NCI-H2107 treated with DMSO at 0.1 percent for 48 hours (cell line): ENCODE results near the gene DEDD.
"Not testable (repeated sequence)": the region's sequence is repeated elsewhere in the genome, so short reads cannot be mapped to it uniquely, and the experiment has no call there.

Experiments used
- DNase-seq: peaks from one replicate; lab custom pipeline; 2025; ENCODE audit not compliant: unreplicated experiment; lab: John Stamatoyannopoulos, UW

Gene DEDD

DNA sequence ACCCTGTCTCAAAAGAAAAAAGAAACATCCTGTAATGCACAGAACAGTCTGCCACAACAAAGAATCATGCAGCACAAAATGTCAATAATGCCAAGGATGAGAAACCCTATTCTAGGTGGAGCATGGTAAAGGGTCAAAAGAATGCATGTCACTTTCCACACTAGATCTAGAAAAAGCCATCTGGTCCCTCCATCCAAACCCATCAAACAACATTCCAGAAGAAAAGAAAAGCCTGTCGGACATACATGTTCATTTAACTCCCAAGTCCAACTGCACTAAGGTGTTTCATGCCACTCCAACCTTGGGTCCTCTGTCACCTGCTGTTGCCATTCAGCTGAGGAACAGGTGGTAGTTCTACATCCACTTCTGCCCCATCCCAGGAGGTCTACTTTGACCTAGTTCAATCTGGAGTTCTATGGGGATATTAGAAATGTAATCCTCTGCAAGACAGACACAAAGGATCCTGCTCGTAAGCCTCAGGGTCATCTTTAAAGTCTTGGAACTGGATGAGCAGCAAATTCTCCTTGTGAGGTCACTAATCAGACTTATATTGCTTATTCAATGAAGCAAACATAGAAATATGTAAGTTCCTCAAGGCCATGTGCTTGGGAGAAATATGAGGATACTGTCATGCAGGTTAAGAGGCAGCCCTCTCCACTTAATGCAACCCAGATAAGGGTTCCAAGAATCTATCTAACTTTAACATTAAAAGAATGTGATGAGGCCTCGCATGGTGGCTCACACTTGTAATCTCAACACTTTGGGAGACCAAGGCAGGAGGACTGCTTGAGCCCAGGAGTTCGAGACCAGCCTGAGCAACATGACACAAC lies 3.7 kb downstream of the DEDD start:
- no peak for DNase-seq

DNA sequence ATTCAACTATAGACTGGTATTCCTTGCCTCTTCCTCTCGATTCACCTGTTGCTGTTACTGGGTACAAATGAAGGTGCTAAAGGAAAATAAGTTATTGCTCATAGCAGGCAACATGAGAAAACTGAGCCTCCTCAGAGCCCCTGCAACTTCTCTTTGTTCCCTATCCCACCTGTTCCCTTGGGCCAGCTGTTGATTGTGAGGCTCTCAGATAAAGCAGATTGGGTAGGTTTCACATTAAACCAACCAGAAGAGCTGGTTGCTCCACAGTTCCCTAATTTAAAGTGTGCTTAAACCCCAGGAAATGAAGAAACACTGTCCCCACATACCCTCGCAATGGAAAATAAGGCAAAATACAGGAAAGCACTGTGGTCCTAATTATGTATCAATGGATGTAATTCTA lies 4.8 kb downstream of the DEDD start:
- DNase-seq: no peak

DNA sequence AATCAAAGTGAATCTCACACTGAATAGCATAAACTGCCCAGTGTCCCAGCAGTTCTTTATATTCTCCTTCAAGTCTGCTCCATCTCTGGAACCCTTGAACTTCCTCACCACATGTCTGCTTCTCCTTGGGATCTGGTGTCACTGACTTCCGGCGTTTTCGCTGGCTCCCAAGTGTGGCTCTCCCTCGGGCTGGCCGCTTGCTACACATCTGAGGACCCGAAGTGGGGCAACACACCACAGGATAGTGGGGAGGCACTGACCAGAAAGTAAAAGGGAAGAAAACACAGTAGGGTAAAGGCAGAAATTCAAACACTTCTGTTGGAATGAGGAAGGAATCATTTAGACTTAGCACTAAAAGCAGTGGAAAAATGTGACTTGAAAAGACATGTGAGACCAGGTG lies 9.5 kb downstream of the DEDD start:
- DNase-seq: no peak

GRCh38 chr1:161121834-161122233 lies 10.6 kb downstream of the DEDD start:
- DNase-seq: no peak

- no peak for DNase-seq
These were observed 11.3 kb downstream of the DEDD start for GRCh38 chr1:161121042-161121650.

- DNase-seq: no peak
These were observed 13.2 kb downstream of the DEDD start for GRCh38 chr1:161119092-161119903.

- peak; percentile 82 for DNase-seq
These were observed 14.5 kb downstream of the DEDD start, which contains the start of the genes NIT1 and PFDN2 for GRCh38 chr1:161117759-161118581. NIT1 (plus strand) TSS chr1:161118105; CDS start chr1:161118177, 72 bp downstream. PFDN2 (minus strand) TSS chr1:161118037; CDS start chr1:161118026, 11 bp downstream.

DNA sequence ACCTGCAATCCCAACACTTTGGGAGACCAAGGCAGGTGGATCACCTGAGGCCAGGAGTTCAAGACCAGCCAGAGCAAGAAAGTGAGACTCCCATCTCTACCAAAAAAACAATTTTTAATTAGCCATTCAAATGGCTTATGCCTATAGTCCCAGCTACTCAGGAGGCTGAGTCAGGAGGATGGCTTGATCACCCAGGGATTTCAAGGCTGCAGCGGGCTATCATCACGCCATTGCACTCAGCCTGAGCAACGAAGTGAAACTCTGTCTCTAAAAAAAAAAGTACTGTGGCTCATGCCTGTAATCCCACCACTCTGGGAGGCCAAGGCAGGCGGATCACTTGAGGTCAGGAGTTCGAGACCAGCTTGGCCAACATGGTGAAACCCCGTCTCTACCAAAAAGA lies 16.5 kb downstream of the DEDD start:
- not testable (repeated sequence) for DNase-seq

DNA sequence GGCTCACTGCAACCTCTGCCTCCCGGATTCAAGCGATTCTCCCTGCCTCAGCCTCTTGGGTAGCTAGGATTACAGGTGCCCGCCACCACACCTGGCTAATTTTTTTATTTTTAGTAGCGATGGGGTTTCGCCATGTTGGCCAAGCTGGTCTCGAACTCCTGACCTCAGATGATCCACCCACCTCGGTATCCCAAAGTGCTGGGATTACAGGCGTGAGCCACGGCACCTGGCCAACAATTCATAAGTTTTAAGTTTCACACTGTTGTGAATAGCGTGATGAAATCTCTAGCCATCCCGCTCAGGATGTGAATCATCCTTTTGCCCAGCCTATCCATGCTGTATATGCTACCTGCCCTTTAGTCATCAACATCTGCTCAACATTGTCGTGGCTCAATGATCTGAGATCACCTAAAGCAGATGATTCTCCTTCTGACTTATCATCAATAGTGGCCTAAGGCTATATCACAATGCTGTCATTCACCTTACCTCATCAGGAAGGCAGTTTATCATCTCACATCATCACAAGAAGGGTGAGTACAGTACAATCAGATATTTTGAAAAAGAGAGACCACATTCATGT lies 17.2 kb downstream of the DEDD start:
- no peak for DNase-seq

GRCh38 chr1:161114556-161114955 lies 17.9 kb downstream of the DEDD start:
- no peak for DNase-seq

DNA sequence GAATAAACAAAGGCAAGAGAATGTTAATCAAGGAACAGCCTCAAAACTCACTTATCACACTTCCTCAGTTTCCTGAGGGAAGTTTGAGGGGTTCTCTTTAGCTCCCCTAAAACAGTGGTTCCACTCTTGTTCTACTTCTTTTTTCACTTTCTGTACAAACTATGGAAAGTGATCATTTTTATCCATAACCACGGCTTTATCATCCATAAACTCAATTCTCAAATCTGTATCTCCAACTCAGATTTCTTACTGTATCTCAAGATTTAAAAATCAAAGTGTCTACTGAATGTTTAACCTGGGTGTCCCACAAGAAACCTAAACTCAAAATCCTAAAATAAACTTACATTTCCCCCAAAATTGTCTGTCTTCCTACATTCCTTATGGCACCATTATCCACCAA lies 18.6 kb downstream of the DEDD start:
- DNase-seq: no peak

DNA sequence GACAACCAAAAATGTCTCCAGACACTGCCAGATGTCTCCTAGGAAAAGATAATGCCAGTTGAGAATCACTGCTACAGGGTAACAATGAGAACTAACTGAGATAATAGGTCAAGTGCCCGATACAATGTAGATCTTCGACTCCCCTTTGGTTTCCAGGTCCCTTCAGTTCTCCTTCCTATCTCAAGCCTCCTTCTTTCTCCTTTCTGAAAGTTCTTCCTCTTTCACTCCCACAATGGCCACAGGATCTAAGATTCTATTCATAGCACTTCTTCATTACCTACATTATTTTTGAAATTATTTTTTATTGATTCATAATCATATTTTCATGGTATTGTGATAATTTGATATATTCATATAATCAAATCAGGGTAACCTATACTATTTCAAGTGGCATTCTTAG lies 20.9 kb downstream of the DEDD start:
- no peak for DNase-seq

DNA sequence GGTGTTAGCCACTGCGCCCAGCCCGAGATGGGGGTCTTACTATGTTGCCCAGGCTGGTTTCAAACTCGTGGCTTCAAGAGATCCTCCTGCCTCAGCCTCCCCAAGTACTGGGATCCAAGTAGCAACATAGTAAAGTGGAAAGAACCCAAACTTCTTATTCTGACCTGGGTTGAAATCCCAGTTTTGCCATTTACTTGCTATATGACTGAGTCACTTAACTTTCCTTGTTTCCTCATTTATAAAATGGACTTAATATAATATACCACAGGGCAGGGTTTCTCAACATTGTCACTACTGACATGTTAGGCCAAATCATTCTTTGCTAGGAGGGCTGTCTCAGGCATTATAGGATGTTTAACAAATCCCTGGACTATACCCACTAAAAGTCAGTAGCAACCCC lies 21.4 kb downstream of the DEDD start:
- no peak for DNase-seq

GRCh38 chr1:161106431-161106830 lies 26.0 kb downstream of the DEDD start:
- DNase-seq: no peak

- no peak for DNase-seq
These were observed 31.9 kb downstream of the DEDD start for GRCh38 chr1:161100556-161100955.

DNA sequence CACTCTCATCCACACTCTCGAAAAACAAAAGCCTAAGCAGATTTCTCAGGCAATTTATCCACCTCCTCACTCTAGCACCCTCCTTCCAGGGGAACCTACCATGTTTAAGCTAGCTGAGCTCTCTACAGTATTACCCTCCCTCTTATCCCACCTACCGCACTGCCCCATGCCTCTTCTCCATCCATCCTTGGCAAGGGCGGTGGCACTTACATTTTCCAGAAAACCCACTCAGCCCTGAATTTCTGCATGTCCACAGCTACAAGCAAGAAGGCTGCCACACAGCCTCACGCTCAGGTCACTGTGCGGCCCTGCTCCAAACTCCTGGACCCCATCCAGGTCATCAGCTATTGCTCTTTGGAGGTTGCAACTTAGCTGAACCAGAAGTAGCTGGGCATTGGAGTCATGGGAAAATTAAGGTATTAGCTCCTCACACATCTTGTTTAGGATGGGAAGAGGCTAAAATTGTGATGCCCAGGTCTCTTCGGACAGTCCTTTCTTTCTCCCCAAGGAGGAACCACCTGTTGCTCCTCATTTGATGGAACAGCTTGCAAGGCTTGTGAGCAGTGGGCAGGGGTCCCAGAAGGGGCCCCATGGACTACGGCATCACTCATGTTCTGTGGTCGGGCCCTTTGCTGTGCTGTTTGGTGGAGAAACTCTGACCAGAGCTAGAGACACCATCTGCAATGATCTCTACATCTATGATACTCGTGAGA lies 33.2 kb downstream of the DEDD start:
- DNase-seq: no peak

DNA sequence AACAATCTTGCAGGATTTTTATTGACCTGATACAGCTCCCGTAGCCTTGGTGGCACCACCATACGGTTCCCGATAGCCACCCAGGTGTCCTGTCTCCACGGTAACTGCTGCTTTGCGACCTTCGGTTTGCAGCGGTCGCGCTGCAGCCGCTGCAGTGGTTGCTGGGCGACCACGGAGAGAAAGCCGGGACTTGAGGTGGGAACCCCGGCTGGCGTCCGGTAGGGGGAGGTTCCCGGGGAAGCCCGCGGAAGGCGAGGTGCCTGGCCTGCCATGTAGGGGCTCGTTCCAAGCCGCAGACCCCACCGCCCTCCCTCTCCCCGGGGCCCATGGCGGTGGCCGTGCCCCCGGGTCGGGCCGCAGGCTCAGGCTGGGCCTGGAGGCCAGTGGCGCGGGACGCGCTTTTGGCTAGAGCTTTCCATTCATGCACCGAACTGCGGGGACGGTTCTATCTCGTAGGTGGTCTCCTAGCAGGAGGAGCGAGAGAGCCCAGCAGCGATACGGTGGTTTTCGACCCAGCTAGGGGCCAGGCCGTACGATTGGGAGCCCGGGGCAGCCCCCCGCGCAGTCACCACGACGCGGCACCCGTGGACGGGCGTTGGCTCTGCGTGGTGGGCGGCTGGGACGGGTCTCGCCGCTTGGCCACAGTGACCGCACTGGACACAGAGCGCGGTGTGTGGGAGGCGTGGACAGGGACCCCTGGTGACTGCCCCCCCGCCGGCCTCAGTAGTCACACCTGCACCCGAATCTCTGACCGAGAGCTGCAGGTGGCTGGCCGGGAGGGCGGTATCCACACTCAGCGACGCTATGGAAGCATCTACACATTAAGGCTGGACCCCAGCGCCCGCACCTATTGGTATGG lies 34.0 kb downstream of the DEDD start, which contains the start of gene KLHDC9:
KLHDC9 (plus strand) TSS at position 152 of the 859 bp plus-strand sequence; CDS start at position 327, 175 bp downstream.
- DNase-seq: peak; percentile 85

GRCh38 chr1:161096530-161096929 lies 35.9 kb downstream of the DEDD start:
- DNase-seq: no peak

DNA sequence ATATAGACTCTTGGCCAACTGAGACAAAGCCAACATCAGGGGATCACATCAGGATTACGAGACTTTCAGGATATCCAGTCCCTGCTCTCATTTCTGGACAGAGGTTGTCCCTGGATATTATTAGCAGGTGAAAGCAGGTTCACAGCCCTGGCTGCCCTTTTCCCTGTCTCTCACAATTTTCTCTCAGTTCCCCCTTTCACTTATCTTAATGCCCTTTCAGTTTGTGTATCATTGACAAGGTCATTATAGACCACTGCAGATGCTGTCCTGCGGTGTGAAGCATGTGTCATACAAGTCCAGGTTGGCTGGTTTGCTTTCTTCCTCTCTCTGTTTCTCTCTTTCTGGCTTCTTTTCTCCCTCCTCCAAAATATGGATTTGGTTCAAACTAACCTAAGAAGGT lies 36.5 kb downstream of the DEDD start:
- DNase-seq: no peak
